NB4 (cell line): ENCODE results near the gene MAGI1.

Source experiments
- CTCF ChIP-seq: IDR thresholded peaks from one replicate; pipeline ENCODE4 v1.5.1; 2012; ENCODE audit warnings: low read depth, low read length
- POLR2A ChIP-seq: IDR thresholded peaks from 2 replicates; pipeline ENCODE4 v1.6.1; 2011; ENCODE audit warnings: mild to moderate bottlenecking; ENCODE audit not compliant: insufficient read length; ENCODE audit errors: extremely low read depth

GRCh38 chr3:65500398-65501306, 538.1 kb downstream of the MAGI1 start:
- TF ChIP-seq CTCF (no peak), POLR2A (no peak)
